ENCODE measurements around the gene ZSCAN21. TPM values are rescaled to one million over a fixed set of nuclear protein-coding genes. Genes with fewer than 3 reads are reported as not detected.

The ZSCAN21 gene
- polyA plus RNA-seq, 2 of the 4 experiments (the other 2 are of a cell fraction), result 9.1 to 18.3 TPM

DNA sequence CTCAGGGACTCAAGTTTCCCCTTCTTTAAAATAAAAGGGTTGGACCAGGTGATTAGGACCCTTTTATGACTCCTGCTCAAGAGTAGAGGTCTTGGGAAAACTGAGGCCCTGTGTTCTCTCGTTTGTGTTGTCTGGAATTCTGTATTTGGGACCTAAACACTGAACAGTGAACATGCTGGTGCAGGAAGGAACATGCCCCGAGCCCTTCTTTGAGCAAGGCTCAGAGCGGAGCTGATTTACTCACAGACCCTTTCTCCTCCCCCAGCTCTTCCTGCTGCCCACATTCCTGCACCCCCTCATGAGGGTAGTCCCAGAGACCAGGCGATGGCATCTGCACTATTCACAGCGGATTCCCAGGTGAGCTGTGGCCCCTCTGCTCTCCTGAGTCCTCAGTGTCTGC, 20.0 kb upstream of the ZSCAN21 start:
- POLR2A ChIA-PET, result interaction anchor here (0.5 kb wide), 1 partner anchor 373 kb away, joined by 3 read pairs; no protein-coding TSS in a partner anchor

DNA sequence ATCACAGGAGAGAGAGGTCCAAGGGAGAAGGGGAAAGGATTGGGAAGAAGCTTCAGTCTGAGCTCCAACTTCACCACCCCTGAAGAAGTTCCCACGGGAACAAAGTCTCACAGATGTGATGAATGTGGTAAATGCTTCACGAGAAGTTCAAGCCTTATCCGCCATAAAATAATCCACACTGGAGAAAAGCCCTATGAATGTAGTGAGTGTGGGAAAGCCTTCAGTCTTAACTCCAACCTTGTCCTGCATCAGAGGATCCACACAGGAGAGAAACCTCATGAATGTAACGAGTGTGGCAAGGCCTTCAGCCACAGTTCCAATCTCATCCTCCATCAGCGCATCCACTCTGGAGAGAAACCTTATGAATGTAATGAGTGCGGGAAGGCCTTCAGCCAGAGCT, 16.0 kb upstream of the ZSCAN21 start:
- FAIRE-seq (no peak), DNase-seq (ENCODE audit: low read depth in 1 of 2, low spot score in 1 of 2) (no peak), ATAC-seq (no peak)
- no peak overlapping the region for H3K27ac ChIP-seq
- ChIA-PET POLR2A (no interaction called here), CTCF (interaction anchor here (1.0 to 1.4 kb wide), 5 partner anchors 9 to 20 kb away, joined by 3 to 5 read pairs (median 3); no protein-coding TSS in a partner anchor)
- H3K4me2 ChIP-seq, result no peak overlapping the region
- WGBS (ENCODE audit: missing lambda C conversion rate), result 92% methylated on average over 6 of the region's 6 CpGs
- no peak overlapping the region for H3K4me3 ChIP-seq
- no peak for TF ChIP-seq JUN (IDR thresholded peaks at IDR 0.05)
- TF ChIP-seq RNF2 (IDR thresholded peaks at IDR 0.05; ENCODE audit: borderline replicate concordance, low read depth), result no peak
- TF ChIP-seq, protein P1, sequence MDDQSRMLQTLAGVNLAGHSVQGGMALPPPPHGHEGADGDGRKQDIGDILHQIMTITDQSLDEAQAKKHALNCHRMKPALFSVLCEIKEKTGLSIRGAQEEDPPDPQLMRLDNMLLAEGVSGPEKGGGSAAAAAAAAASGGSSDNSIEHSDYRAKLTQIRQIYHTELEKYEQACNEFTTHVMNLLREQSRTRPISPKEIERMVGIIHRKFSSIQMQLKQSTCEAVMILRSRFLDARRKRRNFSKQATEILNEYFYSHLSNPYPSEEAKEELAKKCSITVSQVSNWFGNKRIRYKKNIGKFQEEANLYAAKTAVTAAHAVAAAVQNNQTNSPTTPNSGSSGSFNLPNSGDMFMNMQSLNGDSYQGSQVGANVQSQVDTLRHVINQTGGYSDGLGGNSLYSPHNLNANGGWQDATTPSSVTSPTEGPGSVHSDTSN (IDR thresholded peaks at IDR 0.05), result no peak
- no peak for TF ChIP-seq CHD2 (IDR thresholded peaks at IDR 0.05; ENCODE audit: low read length, partially characterized antibody)
- TF ChIP-seq TP53 (CRISPR knock-in tag; IDR thresholded peaks at IDR 0.05), result no peak
- no peak for TF ChIP-seq RAD21 (conservative IDR thresholded peaks at IDR 0.05 in 1 of 2, IDR thresholded peaks at IDR 0.05 in 1 of 2)
- TF ChIP-seq, protein P2, sequence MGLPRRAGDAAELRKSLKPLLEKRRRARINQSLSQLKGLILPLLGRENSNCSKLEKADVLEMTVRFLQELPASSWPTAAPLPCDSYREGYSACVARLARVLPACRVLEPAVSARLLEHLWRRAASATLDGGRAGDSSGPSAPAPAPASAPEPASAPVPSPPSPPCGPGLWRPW (IDR thresholded peaks at IDR 0.05), result no peak
- no peak for TF ChIP-seq MAZ (IDR thresholded peaks at IDR 0.05; ENCODE audit: borderline replicate concordance, low read depth, low read length)
- H3K4me1 ChIP-seq, result peaks cover 9% of the 10 kb centered on the region; the same call in 2 of the 3 replicates
- peaks cover 45% of the 10 kb centered on the region for H3K9me3 ChIP-seq

More for the DNA sequence above, 20.0 kb upstream of the ZSCAN21 start:
- Histone ChIP-seq H3K4me2 (no peak overlapping the region), H3K9me3 (peaks cover 25% of the 10 kb centered on the region), H3K4me1 (peaks cover 2% of the 10 kb centered on the region; the same call in 2 of the 3 replicates), H3K4me3 (no peak overlapping the region), H3K27ac (no peak overlapping the region)
- TF ChIP-seq RCOR1 (IDR thresholded peaks at IDR 0.05; ENCODE audit: low read depth, low read length) (no peak), ZFP36 (IDR thresholded peaks at IDR 0.05; ENCODE audit: borderline replicate concordance, partially characterized antibody) (no peak), JUNB (IDR thresholded peaks at IDR 0.05) (no peak), RARB (CRISPR knock-in tag; IDR thresholded peaks at IDR 0.05) (no peak), EHF (CRISPR knock-in tag; IDR thresholded peaks at IDR 0.05) (no peak), FOXS1 (CRISPR knock-in tag; IDR thresholded peaks at IDR 0.05) (no peak), MAZ (IDR thresholded peaks at IDR 0.05; ENCODE audit: borderline replicate concordance, low read depth, low read length) (no peak), KDM1A (IDR thresholded peaks at IDR 0.05; ENCODE audit: low read depth) (no peak), NFE2L2 (conservative IDR thresholded peaks at IDR 0.05; ENCODE audit: low read length) (no peak), JUN (IDR thresholded peaks at IDR 0.05) (no peak), HDAC2 (IDR thresholded peaks at IDR 0.05) (no peak), MAFK (IDR thresholded peaks at IDR 0.05; ENCODE audit: partially characterized antibody) (no peak), RNF2 (IDR thresholded peaks at IDR 0.05; ENCODE audit: borderline replicate concordance, low read depth) (no peak), HOXB13 (CRISPR knock-in tag; IDR thresholded peaks at IDR 0.05; ENCODE audit: low read depth) (no peak), EP300 (IDR thresholded peaks at IDR 0.05) (no peak), ZNF302 (CRISPR knock-in tag; IDR thresholded peaks at IDR 0.05) (no peak), FOSL2 (IDR thresholded peaks at IDR 0.05) (no peak), FOSL2 (CRISPR knock-in tag; IDR thresholded peaks at IDR 0.05) (no peak)
- TF ChIP-seq, protein P3, sequence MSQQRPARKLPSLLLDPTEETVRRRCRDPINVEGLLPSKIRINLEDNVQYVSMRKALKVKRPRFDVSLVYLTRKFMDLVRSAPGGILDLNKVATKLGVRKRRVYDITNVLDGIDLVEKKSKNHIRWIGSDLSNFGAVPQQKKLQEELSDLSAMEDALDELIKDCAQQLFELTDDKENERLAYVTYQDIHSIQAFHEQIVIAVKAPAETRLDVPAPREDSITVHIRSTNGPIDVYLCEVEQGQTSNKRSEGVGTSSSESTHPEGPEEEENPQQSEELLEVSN (IDR thresholded peaks at IDR 0.05; ENCODE audit: borderline replicate concordance, low read depth), result no peak
- TF ChIP-seq, protein P4, sequence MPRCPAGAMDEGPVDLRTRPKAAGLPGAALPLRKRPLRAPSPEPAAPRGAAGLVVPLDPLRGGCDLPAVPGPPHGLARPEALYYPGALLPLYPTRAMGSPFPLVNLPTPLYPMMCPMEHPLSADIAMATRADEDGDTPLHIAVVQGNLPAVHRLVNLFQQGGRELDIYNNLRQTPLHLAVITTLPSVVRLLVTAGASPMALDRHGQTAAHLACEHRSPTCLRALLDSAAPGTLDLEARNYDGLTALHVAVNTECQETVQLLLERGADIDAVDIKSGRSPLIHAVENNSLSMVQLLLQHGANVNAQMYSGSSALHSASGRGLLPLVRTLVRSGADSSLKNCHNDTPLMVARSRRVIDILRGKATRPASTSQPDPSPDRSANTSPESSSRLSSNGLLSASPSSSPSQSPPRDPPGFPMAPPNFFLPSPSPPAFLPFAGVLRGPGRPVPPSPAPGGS (IDR thresholded peaks at IDR 0.05), result no peak
- TF ChIP-seq, protein P1 (IDR thresholded peaks at IDR 0.05), result no peak
- CTCF ChIA-PET, result interaction anchor here (0.6 to 2.2 kb wide), 6 partner anchors 8 to 60 kb away, joined by 3 to 14 read pairs (median 3); no protein-coding TSS in a partner anchor
- DNase-seq (ENCODE audit: low read depth in 1 of 2, low spot score in 1 of 2), result no peak
- no peak for FAIRE-seq
- no peak for ATAC-seq
- WGBS (ENCODE audit: missing lambda C conversion rate), result 91% methylated on average over 5 of the region's 5 CpGs
